Muscle of arm (tissue), 14 donors: ENCODE data around the gene UPF2. TPM values are rescaled to one million over a fixed set of nuclear protein-coding genes. Genes with fewer than 3 reads are reported as not detected.
A peak's percentile ranks its signal among the peaks of the same experiment; 100 is the strongest.
"Not testable (repeated sequence)": the region's sequence is repeated elsewhere in the genome, so short reads cannot be mapped to it uniquely, and the experiment has no call there.

Source experiments
- DNase-seq: peaks from one replicate; pipeline ENCODE4 v3.0.0-alpha.2; 2013
- long read RNA-seq, 11 donors: transcript quantifications; one replicate each; lab custom pipeline, GENCODE V29; 2026
- polyA plus RNA-seq, 12 donors: library from polyadenylated mRNA; unstranded; fragments of 120-200 nt; gene quantifications; one replicate each; pipeline ENCODE4 v1.2.1, GENCODE V29; 2013; ENCODE audit not compliant: insufficient read length in 12 of 12

The UPF2 gene, protein sequence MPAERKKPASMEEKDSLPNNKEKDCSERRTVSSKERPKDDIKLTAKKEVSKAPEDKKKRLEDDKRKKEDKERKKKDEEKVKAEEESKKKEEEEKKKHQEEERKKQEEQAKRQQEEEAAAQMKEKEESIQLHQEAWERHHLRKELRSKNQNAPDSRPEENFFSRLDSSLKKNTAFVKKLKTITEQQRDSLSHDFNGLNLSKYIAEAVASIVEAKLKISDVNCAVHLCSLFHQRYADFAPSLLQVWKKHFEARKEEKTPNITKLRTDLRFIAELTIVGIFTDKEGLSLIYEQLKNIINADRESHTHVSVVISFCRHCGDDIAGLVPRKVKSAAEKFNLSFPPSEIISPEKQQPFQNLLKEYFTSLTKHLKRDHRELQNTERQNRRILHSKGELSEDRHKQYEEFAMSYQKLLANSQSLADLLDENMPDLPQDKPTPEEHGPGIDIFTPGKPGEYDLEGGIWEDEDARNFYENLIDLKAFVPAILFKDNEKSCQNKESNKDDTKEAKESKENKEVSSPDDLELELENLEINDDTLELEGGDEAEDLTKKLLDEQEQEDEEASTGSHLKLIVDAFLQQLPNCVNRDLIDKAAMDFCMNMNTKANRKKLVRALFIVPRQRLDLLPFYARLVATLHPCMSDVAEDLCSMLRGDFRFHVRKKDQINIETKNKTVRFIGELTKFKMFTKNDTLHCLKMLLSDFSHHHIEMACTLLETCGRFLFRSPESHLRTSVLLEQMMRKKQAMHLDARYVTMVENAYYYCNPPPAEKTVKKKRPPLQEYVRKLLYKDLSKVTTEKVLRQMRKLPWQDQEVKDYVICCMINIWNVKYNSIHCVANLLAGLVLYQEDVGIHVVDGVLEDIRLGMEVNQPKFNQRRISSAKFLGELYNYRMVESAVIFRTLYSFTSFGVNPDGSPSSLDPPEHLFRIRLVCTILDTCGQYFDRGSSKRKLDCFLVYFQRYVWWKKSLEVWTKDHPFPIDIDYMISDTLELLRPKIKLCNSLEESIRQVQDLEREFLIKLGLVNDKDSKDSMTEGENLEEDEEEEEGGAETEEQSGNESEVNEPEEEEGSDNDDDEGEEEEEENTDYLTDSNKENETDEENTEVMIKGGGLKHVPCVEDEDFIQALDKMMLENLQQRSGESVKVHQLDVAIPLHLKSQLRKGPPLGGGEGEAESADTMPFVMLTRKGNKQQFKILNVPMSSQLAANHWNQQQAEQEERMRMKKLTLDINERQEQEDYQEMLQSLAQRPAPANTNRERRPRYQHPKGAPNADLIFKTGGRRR
- 10 to 100 TPM; 20.4 to 80.5 (median 24.0) TPM for polyA plus RNA-seq
- long read RNA-seq, donor 1, partial matches to known transcripts = 45 of 45 reads
- long read RNA-seq, donor 1, other reads (novel, unspliced or antisense) = 0 of 45 reads
- long read RNA-seq, donor 2, partial matches to known transcripts = 40 of 43 reads
- long read RNA-seq, donor 2, other reads (novel, unspliced or antisense) = 0 of 43 reads
- long read RNA-seq, donor 3, full-length matches to known transcripts = 2 of 7 reads
- long read RNA-seq, donor 3, partial matches to known transcripts = 5 of 7 reads
- long read RNA-seq, donor 3, other reads (novel, unspliced or antisense) = 0 of 7 reads
- long read RNA-seq, donor 4, partial matches to known transcripts = 0 of 3 reads
- long read RNA-seq, donor 4, other reads (novel, unspliced or antisense) = 0 of 3 reads
- long read RNA-seq, donor 5 = 0 reads
- long read RNA-seq, donor 6, full-length matches to known transcripts = 2 of 17 reads
- long read RNA-seq, donor 6, partial matches to known transcripts = 15 of 17 reads
- long read RNA-seq, donor 6, other reads (novel, unspliced or antisense) = 0 of 17 reads
- long read RNA-seq, donor 7 = 0 reads
- long read RNA-seq, donor 8, full-length matches to known transcripts = 2 of 73 reads
- long read RNA-seq, donor 8, partial matches to known transcripts = 71 of 73 reads
- long read RNA-seq, donor 8, other reads (novel, unspliced or antisense) = 0 of 73 reads
- long read RNA-seq, donor 9, full-length matches to known transcripts = 2 of 2 reads
- long read RNA-seq, donor 9, partial matches to known transcripts = 0 of 2 reads
- long read RNA-seq, donor 9, other reads (novel, unspliced or antisense) = 0 of 2 reads
- long read RNA-seq, donor 10, full-length matches to known transcripts = 2 of 36 reads
- long read RNA-seq, donor 10, partial matches to known transcripts = 34 of 36 reads
- long read RNA-seq, donor 10, other reads (novel, unspliced or antisense) = 0 of 36 reads
- long read RNA-seq, donor 11, full-length matches to known transcripts = 6 of 29 reads
- long read RNA-seq, donor 11, partial matches to known transcripts = 23 of 29 reads
- long read RNA-seq, donor 11, other reads (novel, unspliced or antisense) = 0 of 29 reads

GRCh38 chr10:12042797-12043651 is at the start of gene UPF2:
Gene UPF2, minus strand, starts transcription at chr10:12042809. Its CDS starts 7,386 bp downstream, at chr10:12035423.
- DNase-seq = peak; percentile 98

- no peak for DNase-seq
Observed at GRCh38 chr10:12091421-12091820, 48.8 kb upstream of the UPF2 start.

DNA sequence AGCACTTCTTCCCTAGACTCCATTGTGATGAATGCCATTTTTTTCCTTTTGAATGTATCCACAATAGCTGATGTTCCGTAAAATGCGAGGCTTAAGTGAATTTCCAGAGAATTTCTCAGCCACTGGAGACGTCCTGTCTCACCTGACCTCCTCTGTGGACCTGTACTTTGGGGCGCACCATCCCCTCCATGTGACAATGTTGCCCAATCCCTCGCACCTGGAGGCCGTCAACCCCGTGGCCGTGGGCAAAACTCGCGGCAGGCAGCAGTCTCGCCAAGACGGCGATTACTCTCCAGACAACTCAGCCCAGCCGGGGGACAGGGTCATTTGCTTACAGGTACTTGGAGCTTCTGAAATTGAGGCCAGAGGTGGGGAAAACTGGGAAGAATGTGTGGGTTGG is 46.3 kb upstream of the UPF2 start:
- DNase-seq = no peak

GRCh38 chr10:12081879-12082557 is 39.4 kb upstream of the UPF2 start:
- DNase-seq = no peak

GRCh38 chr10:12081470-12081869 is 38.9 kb upstream of the UPF2 start:
- no peak for DNase-seq

DNA sequence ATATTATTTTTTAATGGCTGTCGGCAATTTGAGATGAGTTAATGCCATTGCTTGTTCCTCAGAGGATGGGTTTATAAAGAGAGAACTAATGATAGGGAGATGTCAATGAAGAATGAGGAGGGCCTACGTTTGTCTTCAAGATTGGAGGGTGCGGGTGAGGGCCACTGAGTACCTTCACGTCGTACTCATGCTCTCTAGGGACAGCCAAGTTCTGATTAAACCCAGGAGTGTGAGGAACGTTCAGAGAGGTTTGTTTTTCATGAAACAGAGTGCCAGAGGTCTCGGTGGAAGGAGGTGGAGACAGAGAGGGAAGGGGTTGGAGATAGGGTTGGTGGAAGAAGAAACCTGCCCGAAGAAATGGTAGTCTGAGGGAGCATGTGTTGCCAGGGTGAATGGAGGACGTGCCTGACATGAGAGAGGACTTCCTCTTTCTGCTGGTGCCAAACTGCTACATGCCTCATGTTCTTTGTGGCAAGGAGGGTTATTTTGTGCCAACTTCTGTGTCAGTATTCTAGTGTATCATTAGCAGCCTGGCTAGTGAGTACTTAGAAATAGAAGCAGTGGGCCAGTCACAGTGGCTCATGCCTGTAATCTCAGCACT is 35.1 kb upstream of the UPF2 start:
- no peak for DNase-seq

- no peak for DNase-seq
Observed at GRCh38 chr10:12073526-12073925, 30.9 kb upstream of the UPF2 start.

DNA sequence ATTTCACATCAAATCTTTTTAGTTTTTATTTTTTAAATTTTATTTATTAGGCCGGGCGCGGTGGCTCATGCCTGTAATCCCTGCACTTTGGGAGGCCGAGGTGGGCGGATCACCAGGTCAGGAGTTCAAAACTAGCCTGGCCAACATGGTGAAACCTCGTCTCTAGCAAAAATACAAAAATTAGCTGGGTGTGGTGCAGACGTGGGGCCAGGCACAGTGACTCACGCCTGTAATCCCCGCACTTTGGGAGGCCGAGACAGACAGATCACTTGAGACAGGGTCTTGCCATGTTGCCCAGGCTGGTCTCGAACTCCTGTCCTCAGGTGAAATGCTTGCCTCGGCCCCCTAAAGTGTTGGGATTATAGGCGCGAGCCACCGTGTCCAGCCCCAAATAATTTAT is 28.8 kb upstream of the UPF2 start:
- not testable (repeated sequence) for DNase-seq

DNA sequence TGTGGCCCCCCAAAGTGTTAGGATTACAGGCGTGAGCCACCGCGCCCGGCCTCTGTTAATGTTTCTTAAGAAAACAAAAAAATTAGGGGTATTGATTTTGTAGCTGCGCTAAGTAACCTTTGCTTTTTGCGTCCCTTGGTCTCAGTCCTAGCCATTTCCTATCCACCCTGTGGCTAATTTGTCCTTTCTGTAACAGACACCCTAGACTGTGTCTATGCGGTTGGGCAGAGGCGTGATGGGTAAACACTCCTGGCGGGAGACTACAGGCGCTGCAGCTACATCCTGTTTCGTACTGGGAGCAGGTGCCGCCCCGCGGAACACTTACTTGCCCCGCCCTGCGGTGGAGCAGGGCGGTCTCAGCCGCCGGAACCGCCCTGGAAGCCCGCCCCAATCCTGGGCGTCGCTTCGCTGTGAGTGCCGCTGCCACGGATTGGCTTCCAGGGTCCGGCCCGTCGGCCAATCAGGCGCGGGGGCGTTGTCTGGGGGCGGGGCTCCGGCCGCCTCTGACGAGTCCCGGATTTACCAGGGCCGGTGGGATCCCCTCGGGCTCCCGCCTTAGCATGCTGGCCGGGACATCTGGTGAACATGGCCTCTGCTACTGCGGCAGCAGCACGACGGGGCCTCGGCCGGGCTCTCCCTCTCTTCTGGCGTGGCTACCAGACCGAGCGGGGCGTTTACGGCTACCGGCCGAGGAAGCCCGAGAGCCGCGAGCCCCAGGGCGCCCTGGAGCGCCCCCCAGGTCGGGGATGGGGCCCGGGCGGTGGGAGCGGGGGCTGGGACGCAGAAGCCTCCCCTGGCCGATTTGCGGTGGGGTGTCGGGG is 26.1 kb upstream of the UPF2 start, which contains the start of gene DHTKD1:
Gene DHTKD1, plus strand, starts transcription at position 506 of the 821 bp plus-strand sequence. Its CDS starts 80 bp downstream, at position 586.
- DNase-seq = peak; percentile 98

GRCh38 chr10:12067336-12067735 is 24.7 kb upstream of the UPF2 start:
- no peak for DNase-seq

GRCh38 chr10:12063483-12063818 is 20.8 kb upstream of the UPF2 start:
- no peak for DNase-seq

DNA sequence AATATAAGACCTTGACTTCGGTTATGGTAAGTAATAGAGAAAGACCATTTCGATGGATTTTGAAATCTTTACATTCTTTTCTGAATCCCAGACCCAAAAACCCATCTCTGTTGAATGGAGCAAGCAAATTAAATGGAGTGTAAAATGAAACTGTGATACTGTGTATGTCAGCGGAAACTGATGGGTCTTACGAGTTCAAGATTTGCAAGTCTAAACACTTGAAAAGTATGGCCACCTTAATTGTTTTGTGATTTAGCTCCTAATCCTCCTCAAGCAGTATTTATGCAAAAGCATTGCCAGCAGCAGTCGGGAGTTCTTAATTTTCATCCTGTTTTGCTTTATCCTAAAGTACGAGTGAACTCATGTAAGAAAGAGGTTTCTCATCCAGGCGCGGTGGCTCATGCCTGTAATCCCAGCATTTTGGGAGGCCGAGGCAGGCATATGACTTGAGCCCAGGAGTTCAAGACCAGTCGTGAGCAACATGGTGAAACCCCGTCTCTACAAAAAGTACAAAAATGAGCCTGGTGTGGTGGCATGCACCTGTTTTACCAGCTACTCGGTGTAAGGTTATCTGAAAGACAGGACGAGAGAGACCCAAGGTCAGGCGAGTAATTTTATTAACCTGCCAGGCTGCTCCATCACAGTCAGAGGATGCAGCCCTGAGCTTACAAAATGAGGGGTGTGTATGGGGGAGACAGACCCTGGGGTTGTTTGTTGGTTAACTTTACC is 20.3 kb upstream of the UPF2 start:
- no peak for DNase-seq

GRCh38 chr10:12061124-12061523 is 18.5 kb upstream of the UPF2 start:
- DNase-seq = no peak

DNA sequence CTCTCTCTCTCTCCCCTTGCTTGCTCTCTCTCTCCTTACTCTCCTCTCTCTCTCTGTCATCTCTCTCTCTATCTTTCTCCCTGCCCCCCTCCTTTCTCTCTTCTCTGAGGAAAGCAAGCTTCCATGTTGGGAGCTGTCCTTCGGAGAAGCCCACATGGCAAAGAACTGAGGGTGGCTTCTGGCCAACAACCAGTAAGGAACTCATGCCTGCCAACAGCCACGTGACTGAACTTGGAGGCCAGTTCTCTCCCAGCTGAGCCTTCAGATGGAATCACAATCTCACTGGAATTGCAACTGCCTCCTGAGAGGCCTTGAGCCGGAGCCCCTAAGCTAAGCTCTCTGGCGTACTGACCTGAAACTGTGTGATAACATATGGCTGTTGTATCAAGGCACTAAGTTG is 14.1 kb upstream of the UPF2 start:
- no peak for DNase-seq

GRCh38 chr10:12055732-12056131 is 13.1 kb upstream of the UPF2 start:
- DNase-seq = no peak

DNA sequence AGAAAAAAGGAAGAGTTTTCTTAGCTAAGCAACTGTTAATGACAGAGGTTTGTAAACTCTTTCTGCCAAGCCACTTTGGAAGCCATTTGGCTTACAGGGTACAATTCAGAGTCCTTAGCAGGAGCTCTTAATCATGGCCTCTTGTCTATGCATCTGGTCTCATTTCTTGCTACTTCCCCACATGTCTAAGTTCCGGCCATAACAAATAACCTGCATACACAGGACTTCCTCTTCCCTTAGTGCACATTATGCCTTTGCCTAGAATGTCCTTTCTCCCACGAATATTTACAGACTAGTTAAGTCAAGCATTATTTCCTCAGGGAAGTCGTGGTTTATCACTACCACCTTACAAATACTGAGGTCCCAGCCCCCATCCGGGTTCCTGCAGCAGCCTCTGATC is 8.6 kb upstream of the UPF2 start:
- no peak for DNase-seq
